ENCODE results near the gene CDKL5.

The CDKL5 gene

DNA sequence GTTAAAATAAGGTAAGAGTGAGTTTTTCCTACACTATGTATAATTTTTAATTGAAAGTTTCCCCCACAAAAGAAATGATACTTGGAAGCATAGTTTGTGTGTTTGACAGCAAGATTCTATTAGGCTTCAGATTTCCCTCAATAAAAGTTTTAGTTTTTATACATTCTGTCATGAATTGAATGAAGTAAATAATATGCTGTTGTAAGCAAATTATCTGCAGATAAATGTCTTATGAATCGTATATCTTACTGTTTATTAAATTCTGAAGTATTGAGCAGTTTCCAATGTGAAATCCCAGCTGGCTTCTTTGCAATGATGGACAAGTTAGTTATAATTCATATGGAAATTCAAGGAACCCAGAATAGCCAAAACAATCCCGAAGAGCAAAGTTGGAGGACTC lies 213.0 kb downstream of the CDKL5 start:
- TF ChIP-seq, protein P1, sequence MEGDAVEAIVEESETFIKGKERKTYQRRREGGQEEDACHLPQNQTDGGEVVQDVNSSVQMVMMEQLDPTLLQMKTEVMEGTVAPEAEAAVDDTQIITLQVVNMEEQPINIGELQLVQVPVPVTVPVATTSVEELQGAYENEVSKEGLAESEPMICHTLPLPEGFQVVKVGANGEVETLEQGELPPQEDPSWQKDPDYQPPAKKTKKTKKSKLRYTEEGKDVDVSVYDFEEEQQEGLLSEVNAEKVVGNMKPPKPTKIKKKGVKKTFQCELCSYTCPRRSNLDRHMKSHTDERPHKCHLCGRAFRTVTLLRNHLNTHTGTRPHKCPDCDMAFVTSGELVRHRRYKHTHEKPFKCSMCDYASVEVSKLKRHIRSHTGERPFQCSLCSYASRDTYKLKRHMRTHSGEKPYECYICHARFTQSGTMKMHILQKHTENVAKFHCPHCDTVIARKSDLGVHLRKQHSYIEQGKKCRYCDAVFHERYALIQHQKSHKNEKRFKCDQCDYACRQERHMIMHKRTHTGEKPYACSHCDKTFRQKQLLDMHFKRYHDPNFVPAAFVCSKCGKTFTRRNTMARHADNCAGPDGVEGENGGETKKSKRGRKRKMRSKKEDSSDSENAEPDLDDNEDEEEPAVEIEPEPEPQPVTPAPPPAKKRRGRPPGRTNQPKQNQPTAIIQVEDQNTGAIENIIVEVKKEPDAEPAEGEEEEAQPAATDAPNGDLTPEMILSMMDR (conservative IDR thresholded peaks at IDR 0.05; ENCODE audit: low read length) = no peak
- H3K4me3 ChIP-seq (ENCODE audit: low read length) = no peak overlapping the region
- DNase-seq (ENCODE audit: low read depth) = no peak

DNA sequence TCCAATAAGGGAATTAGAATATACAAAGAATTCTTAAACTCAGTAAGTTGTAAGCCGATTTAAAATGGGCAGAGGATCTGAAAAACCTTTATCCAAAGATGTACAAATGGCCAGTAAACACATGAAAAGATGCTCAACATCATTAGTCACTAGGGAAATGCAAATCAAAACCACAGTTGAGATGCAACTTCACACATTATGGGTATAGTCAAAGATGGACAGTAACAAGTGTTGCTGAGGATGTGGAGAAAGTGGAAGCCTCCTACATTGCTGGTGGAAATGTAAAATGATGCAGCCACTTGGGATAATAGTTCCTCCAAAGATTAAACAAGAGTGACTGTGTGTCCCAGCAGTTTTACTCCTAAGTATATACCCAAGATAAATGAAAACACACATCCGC lies 213.9 kb downstream of the CDKL5 start:
- TF ChIP-seq, protein P1 (conservative IDR thresholded peaks at IDR 0.05; ENCODE audit: low read length) = no peak
- DNase-seq (ENCODE audit: low read depth) = no peak
- H3K4me3 ChIP-seq (ENCODE audit: low read length) = no peak overlapping the region

DNA sequence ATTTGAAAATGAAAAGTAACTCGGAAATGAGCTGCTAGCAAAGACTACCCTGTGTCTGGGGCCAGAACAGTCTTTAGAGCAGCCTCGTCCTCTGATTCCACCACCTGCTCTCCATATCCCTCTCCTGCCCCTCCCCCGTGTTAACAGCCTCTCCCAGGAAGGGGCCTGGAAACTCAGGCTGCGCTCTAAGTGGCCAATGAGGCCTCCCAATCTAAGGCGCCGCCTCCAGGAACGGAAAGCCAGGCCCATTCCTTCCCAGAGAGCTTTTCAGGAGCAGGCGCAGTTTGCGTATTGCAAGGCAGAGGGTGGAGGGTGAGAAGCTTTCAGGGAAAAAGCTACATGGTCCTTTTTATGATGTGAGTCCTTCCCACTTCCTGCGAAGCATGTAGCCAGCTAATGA lies 215.3 kb downstream of the CDKL5 start:
- H3K4me3 ChIP-seq (ENCODE audit: low read length) = no peak overlapping the region
- DNase-seq (ENCODE audit: low read depth) = peak; percentile 1
- TF ChIP-seq, protein P1 (conservative IDR thresholded peaks at IDR 0.05; ENCODE audit: low read length) = no peak

DNA sequence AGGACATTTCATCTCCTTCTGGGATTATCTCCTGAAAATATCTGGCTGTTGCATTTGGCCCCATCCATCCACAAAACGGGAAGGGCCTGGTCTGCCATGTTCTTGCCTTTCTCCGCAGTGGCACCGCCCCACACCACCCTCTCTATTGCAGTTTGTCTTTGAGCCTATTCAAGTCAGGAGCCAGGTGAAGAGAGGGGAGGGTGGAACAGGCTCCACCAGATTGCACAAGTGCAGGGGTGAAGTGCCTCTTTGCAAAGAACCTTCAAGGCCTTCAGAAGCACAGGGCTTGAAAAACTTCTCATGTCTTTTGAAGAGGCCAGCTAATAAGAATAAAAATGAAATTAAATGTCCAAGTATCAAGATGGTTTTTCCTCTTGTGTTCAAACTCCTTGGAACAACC lies 217.8 kb downstream of the CDKL5 start:
- TF ChIP-seq, protein P1 (conservative IDR thresholded peaks at IDR 0.05; ENCODE audit: low read length) = no peak
- no peak overlapping the region for H3K4me3 ChIP-seq (ENCODE audit: low read length)
- DNase-seq (ENCODE audit: low read depth) = no peak

DNA sequence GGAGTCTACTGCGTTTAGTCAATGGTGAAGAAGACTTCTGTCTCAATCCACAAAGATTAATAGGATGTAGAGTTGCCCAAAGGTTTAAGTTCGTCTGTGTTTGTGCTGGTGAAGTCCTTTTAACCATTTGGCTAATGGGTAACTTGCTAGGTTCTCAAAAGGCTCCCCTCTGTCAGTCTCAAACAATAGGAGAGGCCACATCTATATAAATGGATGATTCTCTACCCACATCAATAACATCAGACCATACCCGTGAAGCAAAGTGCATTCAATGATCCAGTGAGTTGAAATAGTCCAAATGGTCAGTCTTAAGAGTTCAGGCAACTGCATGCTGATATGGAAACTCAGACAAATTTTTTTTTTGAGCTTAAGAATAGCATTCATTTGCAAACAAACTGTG lies 218.4 kb downstream of the CDKL5 start:
- DNase-seq (ENCODE audit: low read depth) = no peak
- TF ChIP-seq, protein P1 (conservative IDR thresholded peaks at IDR 0.05; ENCODE audit: low read length) = no peak
- no peak overlapping the region for H3K4me3 ChIP-seq (ENCODE audit: low read length)

DNA sequence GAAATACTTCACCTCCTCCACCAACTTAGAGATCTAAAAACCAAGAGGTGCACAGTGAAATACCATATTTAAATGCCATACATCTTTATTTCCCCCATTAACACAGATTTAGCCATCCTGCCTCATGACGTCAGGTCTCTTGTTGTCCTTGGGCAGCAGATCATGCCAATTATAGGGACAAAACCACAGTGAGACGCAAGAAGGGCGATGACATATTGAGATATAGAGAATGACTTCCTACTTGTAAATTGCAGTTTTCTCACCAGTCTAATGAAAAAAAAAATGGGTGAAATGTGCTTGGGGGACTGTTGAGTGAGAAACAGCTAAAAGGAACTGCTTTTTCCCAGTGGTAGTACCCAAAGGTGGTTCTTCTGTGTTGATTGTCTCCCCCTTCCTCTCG lies 222.2 kb downstream of the CDKL5 start:
- TF ChIP-seq, protein P1 (conservative IDR thresholded peaks at IDR 0.05; ENCODE audit: low read length) = no peak
- H3K4me3 ChIP-seq (ENCODE audit: low read length) = no peak overlapping the region
- DNase-seq (ENCODE audit: low read depth) = no peak

DNA sequence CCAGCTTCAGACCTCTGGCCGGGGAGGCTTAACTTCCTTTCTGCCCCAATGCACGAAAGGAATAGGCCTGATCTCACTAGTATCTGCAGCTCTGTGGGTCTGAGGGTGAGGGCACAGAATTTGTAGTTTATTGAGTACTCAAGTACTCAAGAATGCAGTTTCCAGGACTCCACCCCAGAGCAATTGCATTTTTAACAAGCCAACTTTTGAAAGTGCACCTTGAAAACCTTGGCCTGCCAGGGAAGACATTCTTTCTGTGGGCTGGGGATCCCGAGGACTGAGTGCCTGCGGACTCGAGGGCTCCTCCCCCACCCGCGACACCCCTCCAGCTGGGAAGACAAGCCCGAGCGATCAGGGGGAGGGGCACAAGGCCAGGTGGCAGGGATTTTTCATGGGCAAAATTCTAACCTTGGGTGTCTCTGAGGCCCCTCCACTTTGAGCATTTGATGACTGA lies 224.1 kb downstream of the CDKL5 start:
- TF ChIP-seq, protein P1 (conservative IDR thresholded peaks at IDR 0.05; ENCODE audit: low read length) = no peak
- no peak overlapping the region for H3K4me3 ChIP-seq (ENCODE audit: low read length)
- DNase-seq (ENCODE audit: low read depth) = no peak

Measured in AG10803 (cell line).